Caco-2 (cell line): ENCODE measurements around the gene SMARCD2. TPM values are rescaled to one million over a fixed set of nuclear protein-coding genes. Genes with fewer than 3 reads are reported as not detected.
A peak's percentile ranks its signal among the peaks of the same experiment; 100 is the strongest.
"Not testable (repeated sequence)": the region's sequence is repeated elsewhere in the genome, so short reads cannot be mapped to it uniquely, and the experiment has no call there.

ENCODE experiments used
- BruUV-seq: library from RNA; stranded (reverse); fragments of 400-500 nt; replicated peaks from 2 replicates; lab custom pipeline; 2021; lab: Mats Ljungman, UMichigan
- CTCF ChIA-PET: fragments of 300-600 bp; sonication (Branson Sonifier 250); formaldehyde crosslinking; loops from one replicate; lab custom pipeline; 2022; ENCODE audit warnings: antibody characterized with exemption; lab: Charles Lee
- POLR2A ChIA-PET: fragments of 300-600 bp; sonication (Branson Sonifier 250); formaldehyde crosslinking; loops from one replicate; lab custom pipeline; 2022; ENCODE audit warnings: antibody characterized with exemption; lab: Charles Lee
- DNase-seq, 2 experiments: peaks; one replicate each; pipeline versions ENCODE4 v3.0.0 to v3.0.0-alpha.2; 2020 to 2022
- H3K27me3 ChIP-seq: replicated peaks from 2 replicates; pipeline ENCODE4 v1.6.0; 2011; ENCODE audit warnings: low read length; ENCODE audit not compliant: control insufficient read depth, insufficient read depth
- H3K36me3 ChIP-seq: 2 replicates; pipeline ENCODE4 v1.5.1; 2011; ENCODE audit warnings: low read length; ENCODE audit not compliant: control insufficient read depth, insufficient read depth
- H3K4me1 ChIP-seq: fragments of 250-450 bp; sonication (Bioruptor Pico); 2 replicates; pipeline ENCODE4 v1.5.1; 2020; ENCODE audit warnings: mild to moderate bottlenecking
- H3K4me3 ChIP-seq: 2 replicates; pipeline ENCODE4 v1.5.1; 2011; ENCODE audit warnings: low read depth, mild to moderate bottlenecking, control low read depth, low read length
- H3K9me3 ChIP-seq: fragments of 250-450 bp; sonication (Bioruptor Pico); 2 replicates; pipeline ENCODE4 v1.5.1; 2020; ENCODE audit warnings: mild to moderate bottlenecking, moderate library complexity
- H3K27ac Mint-ChIP-seq: one replicate; pipeline ENCODE4 v1.8.0; 2022; ENCODE audit warnings: mixed read lengths; ENCODE audit not compliant: unreplicated experiment
- H3K27me3 Mint-ChIP-seq: one replicate; pipeline ENCODE4 v1.8.0; 2022; ENCODE audit warnings: mixed read lengths; ENCODE audit not compliant: insufficient read depth, unreplicated experiment
- H3K36me3 Mint-ChIP-seq: one replicate; pipeline ENCODE4 v1.8.0; 2022; ENCODE audit warnings: mild to moderate bottlenecking, mixed read lengths; ENCODE audit not compliant: insufficient read depth, unreplicated experiment
- H3K4me1 Mint-ChIP-seq: one replicate; pipeline ENCODE4 v1.8.0; 2022; ENCODE audit warnings: low read depth, mixed read lengths; ENCODE audit not compliant: unreplicated experiment
- H3K4me3 Mint-ChIP-seq: one replicate; pipeline ENCODE4 v1.8.0; 2022; ENCODE audit warnings: mild to moderate bottlenecking, moderate library complexity, mixed read lengths; ENCODE audit not compliant: unreplicated experiment
- H3K9me3 Mint-ChIP-seq: one replicate; pipeline ENCODE4 v1.8.0; 2022; ENCODE audit warnings: mixed read lengths; ENCODE audit not compliant: unreplicated experiment
- intact Hi-C: fragments of 100-400 bp; cut with micrococcal nuclease; formaldehyde crosslinking; loops from one replicate; pipeline ENCODE4 v1.10.0; 2022; ENCODE audit not compliant: unreplicated experiment
- total RNA-seq: library from RNA; stranded (reverse); gene quantifications from 2 replicates; pipeline ENCODE4 v1.2.3, GENCODE V29; 2022
- TF ChIP-seq, protein P1 (sequence below), 2 experiments: fragments of 200-600 bp in 1 of 2; IDR thresholded peaks; 1 replicate in 1 of 2; 2 replicates in 1 of 2; pipeline versions ENCODE4 v1.5.1 to v1.8.0; 2011 to 2022; ENCODE audit warnings: antibody characterized with exemption in 1 of 2, control low read depth in 1 of 2, inconsistent platforms in 1 of 2, low read depth in 1 of 2, low read length in 1 of 2, mild to moderate bottlenecking in 1 of 2, moderate library complexity in 1 of 2; ENCODE audit not compliant: insufficient read depth in 1 of 2, severe bottlenecking in 1 of 2, unreplicated experiment in 1 of 2

SMARCD2 gene
- total RNA-seq, 1 experiment from 2014 or later, result 134 TPM

DNA sequence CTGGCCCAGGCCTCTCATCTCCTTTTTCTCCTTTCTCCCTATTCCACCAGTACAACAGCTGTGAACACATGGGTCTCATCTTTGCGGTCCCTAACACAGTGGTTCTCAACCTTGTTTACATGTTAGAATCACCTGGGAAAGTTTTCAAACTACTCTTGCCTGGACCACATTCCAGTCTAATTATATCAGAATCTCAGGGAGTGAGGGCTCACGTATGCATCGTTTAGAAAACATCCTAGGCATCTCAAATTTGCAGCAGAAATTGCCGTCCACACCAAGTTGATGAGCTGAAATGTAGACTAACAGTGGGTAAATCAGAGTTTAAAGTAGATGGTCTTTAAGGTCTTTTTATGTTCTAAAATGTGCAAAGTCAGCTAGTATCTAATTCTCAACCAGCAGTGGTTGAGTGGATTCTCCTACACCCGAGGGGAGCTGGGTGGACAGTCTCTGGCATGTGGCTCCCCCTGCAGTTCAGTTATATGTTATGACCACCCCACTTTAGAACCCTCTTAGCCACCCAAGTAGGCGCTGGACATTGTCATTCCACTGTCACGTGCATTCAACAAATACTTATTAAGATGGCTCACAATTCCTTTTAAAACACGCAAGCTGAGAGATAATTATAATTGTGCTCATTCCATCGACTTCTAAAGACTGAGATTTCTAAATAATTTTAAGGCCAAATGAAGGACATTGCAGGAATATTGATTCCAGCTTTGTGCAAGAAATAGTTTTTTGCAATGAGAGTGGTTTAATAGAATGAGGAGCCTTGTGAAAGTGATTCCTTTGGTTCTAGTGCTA is 27.2 kb upstream of the SMARCD2 start:
- H3K9me3 ChIP-seq, H3K9me3 Mint-ChIP-seq, H3K27ac Mint-ChIP-seq, BruUV-seq, H3K4me1 Mint-ChIP-seq, CTCF ChIA-PET, intact Hi-C loops, H3K36me3 Mint-ChIP-seq, POLR2A ChIA-PET, H3K36me3 ChIP-seq, H3K27me3 Mint-ChIP-seq, H3K27me3 ChIP-seq, H3K4me3 Mint-ChIP-seq, H3K4me1 ChIP-seq, H3K4me3 ChIP-seq: not testable (repeated sequence)
- DNase-seq, result peak in 1 of 2 experiments; percentile 25
- TF ChIP-seq, protein P1, sequence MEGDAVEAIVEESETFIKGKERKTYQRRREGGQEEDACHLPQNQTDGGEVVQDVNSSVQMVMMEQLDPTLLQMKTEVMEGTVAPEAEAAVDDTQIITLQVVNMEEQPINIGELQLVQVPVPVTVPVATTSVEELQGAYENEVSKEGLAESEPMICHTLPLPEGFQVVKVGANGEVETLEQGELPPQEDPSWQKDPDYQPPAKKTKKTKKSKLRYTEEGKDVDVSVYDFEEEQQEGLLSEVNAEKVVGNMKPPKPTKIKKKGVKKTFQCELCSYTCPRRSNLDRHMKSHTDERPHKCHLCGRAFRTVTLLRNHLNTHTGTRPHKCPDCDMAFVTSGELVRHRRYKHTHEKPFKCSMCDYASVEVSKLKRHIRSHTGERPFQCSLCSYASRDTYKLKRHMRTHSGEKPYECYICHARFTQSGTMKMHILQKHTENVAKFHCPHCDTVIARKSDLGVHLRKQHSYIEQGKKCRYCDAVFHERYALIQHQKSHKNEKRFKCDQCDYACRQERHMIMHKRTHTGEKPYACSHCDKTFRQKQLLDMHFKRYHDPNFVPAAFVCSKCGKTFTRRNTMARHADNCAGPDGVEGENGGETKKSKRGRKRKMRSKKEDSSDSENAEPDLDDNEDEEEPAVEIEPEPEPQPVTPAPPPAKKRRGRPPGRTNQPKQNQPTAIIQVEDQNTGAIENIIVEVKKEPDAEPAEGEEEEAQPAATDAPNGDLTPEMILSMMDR (IDR thresholded peaks at IDR 0.05; ENCODE audit: insufficient read depth in 1 of 2, low read depth in 1 of 2, low read length in 1 of 2, severe bottlenecking in 1 of 2, unreplicated experiment in 1 of 2), result peak in 1 of 2 experiments; percentile 14

DNA sequence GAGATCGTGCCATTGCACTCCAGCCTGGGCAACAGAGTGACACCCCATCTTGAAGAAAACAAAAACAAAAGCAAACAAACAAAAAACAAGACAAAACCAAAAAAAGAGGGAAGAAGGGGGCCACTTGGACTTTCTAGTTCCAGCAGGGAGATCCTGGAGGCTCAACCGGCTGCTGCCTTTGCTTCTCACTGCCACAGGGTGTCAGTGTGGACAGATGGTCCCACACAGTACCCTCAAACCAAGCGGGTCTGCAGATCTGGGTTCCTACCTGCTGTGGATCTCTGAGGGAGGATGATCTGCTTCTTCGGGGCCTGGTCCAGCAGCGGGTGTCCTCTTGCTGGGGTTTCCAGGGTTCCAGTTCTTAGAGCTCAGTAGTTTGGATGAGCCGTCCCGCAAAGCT is 24.1 kb upstream of the SMARCD2 start:
- H3K27ac Mint-ChIP-seq, H3K4me1 ChIP-seq, H3K9me3 ChIP-seq, H3K27me3 Mint-ChIP-seq, intact Hi-C loops, BruUV-seq, H3K4me3 ChIP-seq, H3K36me3 ChIP-seq, H3K27me3 ChIP-seq, H3K4me3 Mint-ChIP-seq, H3K9me3 Mint-ChIP-seq, POLR2A ChIA-PET, H3K4me1 Mint-ChIP-seq: not testable (repeated sequence)
- TF ChIP-seq, protein P1 (IDR thresholded peaks at IDR 0.05; ENCODE audit: insufficient read depth in 1 of 2, low read depth in 1 of 2, low read length in 1 of 2, severe bottlenecking in 1 of 2, unreplicated experiment in 1 of 2), result peak in 1 of 2 experiments; percentile 23
- H3K36me3 Mint-ChIP-seq, result peaks cover 26% of the 10 kb centered on the region
- peak in 1 of 2 experiments; percentile 47 for DNase-seq
- CTCF ChIA-PET, result interaction anchor here (0.6 to 1.1 kb wide), 3 partner anchors 10 to 18 kb away, joined by 3 to 11 read pairs (median 3); partner anchors contain the start of gene GH2

DNA sequence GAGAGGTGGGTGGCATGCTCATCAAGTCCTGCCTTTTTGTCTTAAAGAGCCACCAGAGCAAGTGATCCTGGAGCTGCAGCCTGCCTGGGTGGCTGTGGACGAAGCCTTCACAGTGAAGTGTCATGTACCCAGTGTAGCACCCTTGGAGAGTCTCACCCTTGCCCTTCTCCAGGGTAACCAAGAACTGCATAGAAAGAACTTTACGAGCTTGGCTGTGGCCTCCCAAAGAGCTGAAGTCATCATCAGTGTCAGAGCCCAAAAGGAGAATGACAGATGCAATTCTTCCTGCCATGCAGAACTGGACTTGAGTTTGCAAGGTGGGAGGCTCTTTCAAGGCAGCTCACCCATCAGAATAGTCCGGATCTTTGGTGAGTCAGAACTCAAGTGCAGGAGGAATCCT is 16.8 kb upstream of the SMARCD2 start:
- TF ChIP-seq, protein P1 (IDR thresholded peaks at IDR 0.05; ENCODE audit: insufficient read depth in 1 of 2, low read depth in 1 of 2, low read length in 1 of 2, severe bottlenecking in 1 of 2, unreplicated experiment in 1 of 2), result no peak
- intact Hi-C loops, result no loop called here
- CTCF ChIA-PET, result interaction anchor here (0.6 kb wide), 1 partner anchor 145 kb away, joined by 3 read pairs; no protein-coding TSS in a partner anchor
- H3K27me3 Mint-ChIP-seq, result no peaks in the 10 kb centered on the region
- no peak overlapping the region for H3K4me3 Mint-ChIP-seq
- Histone ChIP-seq H3K27me3 (no peaks in the 10 kb centered on the region), H3K9me3 (no peaks in the 10 kb centered on the region), H3K4me1 (no peaks in the 10 kb centered on the region), H3K36me3 (peaks cover 6% of the 10 kb centered on the region), H3K4me3 (no peak overlapping the region)
- H3K36me3 Mint-ChIP-seq, result peaks cover 73% of the 10 kb centered on the region
- H3K27ac Mint-ChIP-seq, result no peak overlapping the region
- H3K4me1 Mint-ChIP-seq, result no peaks in the 10 kb centered on the region
- no peak for DNase-seq
- POLR2A ChIA-PET, result no interaction called here
- BruUV-seq, result no TSS peak
- no peaks in the 10 kb centered on the region for H3K9me3 Mint-ChIP-seq

DNA sequence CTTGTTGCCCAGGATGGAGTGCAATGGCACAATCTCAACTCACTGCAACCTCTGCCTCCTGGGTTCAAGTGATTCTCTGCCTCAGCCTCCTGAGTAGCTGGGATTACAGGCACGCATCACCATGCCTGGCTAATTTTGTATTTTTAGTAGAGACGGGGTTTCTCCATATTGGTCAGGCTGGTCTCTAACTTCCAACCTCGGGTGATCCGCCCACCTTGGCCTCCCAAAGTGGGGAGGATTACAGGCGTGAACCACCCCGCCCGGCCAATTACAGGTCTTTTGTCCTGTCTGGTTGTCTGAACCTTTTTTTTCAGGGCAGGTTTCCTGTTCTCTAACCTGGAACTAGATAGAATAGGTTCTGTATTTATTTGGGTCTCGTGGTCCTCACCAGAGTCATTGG is 13.9 kb upstream of the SMARCD2 start:
- POLR2A ChIA-PET, BruUV-seq: not testable (repeated sequence)

More for the DNA sequence above, 13.9 kb upstream of the SMARCD2 start:
- H3K4me1 Mint-ChIP-seq, DNase-seq, intact Hi-C loops, H3K27me3 Mint-ChIP-seq, H3K36me3 ChIP-seq, H3K4me3 Mint-ChIP-seq, H3K27ac Mint-ChIP-seq, H3K4me3 ChIP-seq, H3K27me3 ChIP-seq, H3K4me1 ChIP-seq, H3K9me3 Mint-ChIP-seq, H3K9me3 ChIP-seq: not testable (repeated sequence)
- H3K36me3 Mint-ChIP-seq, result peaks cover 72% of the 10 kb centered on the region
- CTCF ChIA-PET, result interaction anchor here (0.7 to 1.1 kb wide), 3 partner anchors 11 to 395 kb away, joined by 3 to 5 read pairs (median 3); no protein-coding TSS in a partner anchor
